Adrenal gland (tissue), 12 donors: ENCODE measurements around the gene DLEC1. TPM values are rescaled to one million over a fixed set of nuclear protein-coding genes. Genes with fewer than 3 reads are reported as not detected.

Experiments
- DNase-seq, 7 donors: peaks; one replicate each; pipeline ENCODE4 v3.0.0-alpha.2; 2019 to 2020
- H3K27ac ChIP-seq, 5 donors: fragments of 200-600 bp; sonication (generic) in 4 of 5; 1 replicate in 3 of 5; 2 replicates in 2 of 5; pipeline versions ENCODE4 v1.5.1 to v1.8.0; 2016 to 2020; ENCODE audit warnings: mild to moderate bottlenecking in 1 of 5
- H3K27me3 ChIP-seq: fragments of 200-600 bp; 2 replicates; pipeline ENCODE4 v1.8.0; 2021
- H3K36me3 ChIP-seq, 2 donors: fragments of 200-600 bp; replicated peaks in 1 of 2; 1 replicate in 1 of 2; 2 replicates in 1 of 2; pipeline versions ENCODE4 v1.5.1 to v1.8.0; 2018 to 2022
- H3K4me1 ChIP-seq, 2 donors: fragments of 200-600 bp; replicated peaks in 1 of 2; 1 replicate in 1 of 2; 2 replicates in 1 of 2; pipeline versions ENCODE4 v1.5.1 to v1.8.0; 2018 to 2021
- H3K4me3 ChIP-seq, 4 donors: fragments of 200-600 bp; sonication (generic) in 3 of 4; one replicate each; pipeline ENCODE4 v1.5.1; 2016 to 2018
- H3K9me3 ChIP-seq, 3 donors: fragments of 200-600 bp; sonication (generic) in 1 of 3; replicated peaks in 1 of 3; 1 replicate in 2 of 3; 2 replicates in 1 of 3; pipeline versions ENCODE4 v1.5.1 to v1.8.0; 2016 to 2021
- CTCF ChIP-seq, 6 experiments: fragments of 450-650 bp in 4 of 6; fragments of 200-600 bp in 2 of 6; sonication (generic) in 1 of 6; IDR thresholded peaks; 1 replicate in 5 of 6; 2 replicates in 1 of 6; pipeline versions ENCODE4 v1.5.1 to v1.8.0; 2016 to 2021; ENCODE audit warnings: antibody characterized with exemption in 6 of 6, mild to moderate bottlenecking in 2 of 6, moderate library complexity in 1 of 6
- POLR2A ChIP-seq, 2 donors: fragments of 450-650 bp; IDR thresholded peaks; one replicate each; pipeline ENCODE4 v1.6.1; 2017; ENCODE audit warnings: antibody characterized with exemption in 2 of 2, mild to moderate bottlenecking in 2 of 2, moderate library complexity in 1 of 2
- WGBS, 4 donors: extraction: QIAGEN DNeasy Blood & Tissue Kit in 2 of 4; methylation state at CpG; one replicate each; pipeline versions ENCODE4 v1.1.5 to v1.1.7; 2013 to 2017; 5-methylcytosine and 5-hydroxymethylcytosine counted together
- intact Hi-C, 2 donors: fragments of 100-400 bp; cut with DNase I; formaldehyde crosslinking; loops; one replicate each; pipeline versions ENCODE4 v1.14.1 to v1.15.0; 2022 to 2023
- polyA plus RNA-seq, 3 donors: library from polyadenylated mRNA; stranded (reverse); fragments of 200-250 nt in 2 of 3; fragments of 350-450 nt in 1 of 3; fragmentation: Illumina TruSeq in 1 of 3; extraction: RNeasy Lipid Tissue Mini Kit (QIAGEN cat#74804) in 1 of 3; gene quantifications; one replicate each; pipeline ENCODE4 v1.2.3, GENCODE V29; 2013 to 2014
- total RNA-seq, 9 donors: library from RNA; depleted of rRNA in 4 of 9; stranded (reverse); fragments of >200 nt in 4 of 9; fragments of 120-200 nt in 1 of 9; fragmentation: NEBNext Ultra II Directional in 1 of 9; extraction: Animal tissue kit (Norgen Biotek cat#: 25700) in 1 of 9; gene quantifications; one replicate each; pipeline versions ENCODE4 v1.1.0 to v1.2.4, GENCODE V29; 2013 to 2023
- donor health status: healthy with polysubstance abuse.
- donor health status: Bipolar disorder and iron deficiency.
- donor health status: DM: yes; HTN: yes; CAD: no.
- donor health status: DM: no; HTN: no; CAD: no.
- donor health status: DM: no; HTN: no; CAD: no.
- donor health status: DM: yes; HTN: yes; CAD: no.

Gene DLEC1
- total and polyA plus RNA-seq, 12 donors = 0.18 to 2.0 (median 1.1) TPM

GRCh38 chr3:38008191-38008701 is 30.8 kb upstream of the DLEC1 start:
- TF ChIP-seq CTCF (IDR thresholded peaks at IDR 0.05) (no peak), POLR2A (IDR thresholded peaks at IDR 0.05) (no peak)
- 93 to 96% (median 94%) methylated on average over 16 to 19 of the region's 19 CpGs for WGBS, 4 donors
- H3K27ac ChIP-seq = no peak overlapping the region
- no peak for DNase-seq
- H3K9me3 ChIP-seq = no peaks in the 10 kb centered on the region
- H3K4me1 ChIP-seq = no peaks in the 10 kb centered on the region
- intact Hi-C loops = loop anchor here (5.0 to 10.0 kb wide), 2 partner anchors 107 to 114 kb away; no protein-coding TSS in a partner anchor
- H3K36me3 ChIP-seq = peaks cover 0 to 34% of the 10 kb centered on the region in 2 donors
- H3K4me3 ChIP-seq = no peak overlapping the region
- no peaks in the 10 kb centered on the region for H3K27me3 ChIP-seq

GRCh38 chr3:38008971-38009580 is 29.9 kb upstream of the DLEC1 start:
- TF ChIP-seq CTCF (IDR thresholded peaks at IDR 0.05) (no peak), POLR2A (IDR thresholded peaks at IDR 0.05) (no peak)
- Histone ChIP-seq H3K9me3 (no peaks in the 10 kb centered on the region), H3K4me1 (no peaks in the 10 kb centered on the region), H3K36me3 (peaks cover 0 to 34% of the 10 kb centered on the region in 2 donors), H3K27me3 (no peaks in the 10 kb centered on the region), H3K27ac (no peak overlapping the region), H3K4me3 (no peak overlapping the region)
- DNase-seq = no peak
- intact Hi-C loops = loop anchor here (5.0 to 10.0 kb wide), 2 partner anchors 106 to 113 kb away; no protein-coding TSS in a partner anchor
- 86 to 97% (median 89%) methylated on average over 12 to 16 of the region's 16 CpGs for WGBS, 4 donors

- no peak for TF ChIP-seq CTCF (IDR thresholded peaks at IDR 0.05)
- no peak for TF ChIP-seq POLR2A (IDR thresholded peaks at IDR 0.05)
- Histone ChIP-seq H3K27me3 (no peaks in the 10 kb centered on the region), H3K36me3 (peaks cover 0 to 34% of the 10 kb centered on the region in 2 donors), H3K4me3 (no peak overlapping the region), H3K27ac (no peak overlapping the region), H3K9me3 (no peaks in the 10 kb centered on the region), H3K4me1 (no peaks in the 10 kb centered on the region)
- WGBS, 4 donors = 83 to 94% (median 90%) methylated on average over 16 to 27 of the region's 27 CpGs
- intact Hi-C loops = loop anchor here (5.0 to 10.0 kb wide), 2 partner anchors 105 to 112 kb away; no protein-coding TSS in a partner anchor
- DNase-seq = no peak
Measured at GRCh38 chr3:38009807-38010591, 29.0 kb upstream of the DLEC1 start.

GRCh38 chr3:38011111-38011510 is 27.9 kb upstream of the DLEC1 start:
- Histone ChIP-seq H3K27ac (no peak overlapping the region), H3K36me3 (peaks cover 0 to 44% of the 10 kb centered on the region in 2 donors), H3K4me1 (no peaks in the 10 kb centered on the region), H3K9me3 (no peaks in the 10 kb centered on the region), H3K4me3 (no peak overlapping the region), H3K27me3 (no peaks in the 10 kb centered on the region)
- no peak for DNase-seq
- TF ChIP-seq CTCF (IDR thresholded peaks at IDR 0.05) = no peak
- no peak for TF ChIP-seq POLR2A (IDR thresholded peaks at IDR 0.05)
- 85 to 97% (median 94%) methylated on average over 16 to 21 of the region's 21 CpGs for WGBS, 4 donors
- intact Hi-C loops = no loop called here
